ENCODE data around the gene SLC38A1.

GRCh38 chr12:46184798-46185595 is 83.8 kb downstream of the SLC38A1 start:
- TF ChIP-seq CTCF (conservative IDR thresholded peaks at IDR 0.05; ENCODE audit: low read length) (no peak), EZH2phosphoT487 (IDR thresholded peaks at IDR 0.05; ENCODE audit: borderline replicate concordance, low read depth, low read length) (no peak)

All from OCI-LY7 (cell line).